ENCODE data around the gene CPD.

CPD gene

DNA sequence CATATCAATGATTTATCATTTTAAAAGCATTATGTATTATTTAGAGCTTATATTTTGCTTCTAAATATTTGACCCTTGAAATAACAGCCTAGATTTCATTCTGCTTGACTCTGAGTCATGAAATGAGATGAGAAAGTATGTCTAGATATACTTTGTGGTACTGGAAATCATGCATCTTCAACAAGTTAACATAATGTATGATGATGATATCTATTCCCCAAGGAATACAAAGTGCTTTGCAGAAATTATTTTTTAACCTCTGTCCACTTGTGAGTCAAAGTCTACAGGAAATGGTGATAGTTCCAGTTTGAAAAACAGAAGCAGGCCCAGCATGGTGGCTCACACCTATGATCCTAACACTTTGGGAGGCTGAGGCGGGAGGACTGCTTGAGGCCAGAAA is 134.6 kb downstream of the CPD start:
- peak; percentile 80 for DNase-seq

DNA sequence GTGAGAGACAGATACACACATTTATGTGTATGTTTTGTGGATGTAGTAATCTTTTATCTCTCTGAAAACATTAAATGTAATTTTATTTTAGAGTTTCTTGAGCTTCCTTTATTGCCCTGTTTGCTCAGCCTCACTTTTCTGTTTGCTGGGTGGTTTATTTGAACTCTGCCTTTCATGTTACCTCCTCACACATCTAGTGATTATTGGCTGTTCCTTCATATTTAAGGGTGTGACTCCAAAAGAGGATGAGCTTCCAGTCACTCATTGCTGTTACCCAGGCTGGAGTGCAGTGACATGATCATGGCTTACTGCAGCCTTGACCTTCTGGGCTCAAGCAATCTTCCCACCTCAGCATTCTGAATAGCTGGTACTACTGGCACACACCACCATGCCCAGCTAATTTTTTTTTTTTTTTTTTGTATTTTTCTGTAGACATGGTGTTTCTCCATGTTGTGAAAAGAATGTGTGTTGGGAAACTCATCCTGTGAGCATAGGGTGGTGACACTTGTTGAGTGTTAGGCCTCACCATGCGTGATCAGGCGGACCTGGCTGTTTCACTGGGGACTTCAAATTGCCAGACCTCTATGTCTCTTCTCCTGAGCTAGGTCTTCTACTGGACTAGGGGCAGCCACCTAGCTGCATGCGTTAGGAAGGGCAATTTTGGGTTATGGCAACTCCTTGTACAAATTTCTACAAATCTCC is 136.3 kb downstream of the CPD start:
- no peak for DNase-seq

DNA sequence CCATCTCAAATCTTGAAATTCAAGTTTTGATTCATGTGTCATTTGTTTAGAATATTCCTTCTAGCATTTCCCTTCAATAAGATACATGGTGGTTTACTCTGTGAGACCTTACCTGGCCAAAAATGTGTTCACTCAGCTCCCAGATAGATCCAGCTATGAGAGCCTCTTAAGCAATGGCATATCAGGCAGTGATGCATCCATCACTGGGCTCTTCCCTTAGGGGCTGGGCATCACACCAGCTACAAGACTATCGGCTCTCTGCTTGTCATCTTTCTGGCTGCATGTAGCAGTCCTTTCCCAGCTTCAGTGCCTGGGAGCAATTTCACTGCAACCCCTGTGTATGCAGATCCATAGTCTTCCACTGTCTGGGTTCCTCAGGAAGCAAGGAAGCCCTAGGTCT is 139.1 kb downstream of the CPD start:
- DNase-seq, result no peak

DNA sequence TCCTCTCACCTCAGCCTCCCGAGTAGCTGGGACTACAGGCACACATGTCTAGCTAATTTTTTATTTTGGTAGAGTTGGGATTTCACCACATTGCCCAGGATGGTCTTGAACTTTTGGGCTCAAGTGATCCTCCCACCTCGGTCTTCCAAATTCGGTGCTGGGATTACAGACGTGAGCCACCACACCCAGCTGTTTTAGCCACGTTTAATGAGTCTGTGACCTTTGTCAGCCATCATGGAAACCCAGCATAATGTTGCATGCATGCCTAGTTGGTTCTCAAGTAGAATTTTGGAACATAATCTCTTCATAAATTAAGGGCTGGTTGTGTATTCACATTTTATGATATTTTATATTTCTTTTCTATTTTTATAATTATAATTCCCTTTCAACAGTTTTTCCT is 140.4 kb downstream of the CPD start:
- DNase-seq, result no peak

Measured in fibroblast of skin of scalp (primary cell).